DOHH2 (cell line): ENCODE measurements around the gene HLA-DRB1.

Experiments used
- CTCF ChIP-seq: fragments of 200-600 bp; sonication (generic); IDR thresholded peaks from one replicate; pipeline ENCODE4 v1.5.1; 2014; ENCODE audit warnings: antibody characterized with exemption, mild to moderate bottlenecking, low read depth, low read length; ENCODE audit not compliant: poor library complexity, severe bottlenecking
- EZH2phosphoT487 ChIP-seq: fragments of 200-600 bp; sonication (generic); IDR thresholded peaks from 2 replicates; pipeline ENCODE4 v1.6.1; 2017; ENCODE audit warnings: borderline replicate concordance, mild to moderate bottlenecking, antibody characterized with exemption, low read length, moderate library complexity, mixed read lengths

GRCh38 chr6:32603888-32604287 is 14.2 kb upstream of the HLA-DRB1 start:
- TF ChIP-seq CTCF (no peak), EZH2phosphoT487 (no peak)
